NCI-H146 (cell line): Measurements from ENCODE around the gene SLC19A3.
"Not testable (repeated sequence)": the region's sequence is repeated elsewhere in the genome, so short reads cannot be mapped to it uniquely, and the experiment has no call there.

Source experiments
- DNase-seq: peaks from one replicate; lab custom pipeline; 2025; lab: John Stamatoyannopoulos, UW

SLC19A3 gene

GRCh38 chr2:227717687-227718567 is at the start of gene SLC19A3:
SLC19A3 (minus strand) TSS chr2:227718028; CDS start chr2:227702318, 15,710 bp downstream.
- DNase-seq = no peak

- DNase-seq = peak; percentile 29
These were observed 48.6 kb upstream of the SLC19A3 start for GRCh38 chr2:227766373-227766883.

- no peak for DNase-seq
These were observed 48.1 kb upstream of the SLC19A3 start for GRCh38 chr2:227765788-227766372.

- no peak for DNase-seq
These were observed 44.1 kb upstream of the SLC19A3 start for GRCh38 chr2:227761740-227762476.

- DNase-seq = no peak
These were observed 41.7 kb upstream of the SLC19A3 start for GRCh38 chr2:227759411-227760118.

GRCh38 chr2:227756261-227756660 is 38.4 kb upstream of the SLC19A3 start:
- not testable (repeated sequence) for DNase-seq

- no peak for DNase-seq
These were observed 30.3 kb upstream of the SLC19A3 start for GRCh38 chr2:227748079-227748478.

- no peak for DNase-seq
These were observed 27.8 kb upstream of the SLC19A3 start, which contains the start of gene SCYGR8 for GRCh38 chr2:227745594-227745993. SCYGR8 (plus strand) TSS chr2:227745894; CDS start chr2:227745894, 0 bp downstream.

- DNase-seq = not testable (repeated sequence)
These were observed 22.9 kb upstream of the SLC19A3 start for GRCh38 chr2:227740705-227741104.

- no peak for DNase-seq
These were observed 21.5 kb upstream of the SLC19A3 start for GRCh38 chr2:227739351-227739750.

- DNase-seq = no peak
These were observed 10.2 kb upstream of the SLC19A3 start, which contains the start of gene SCYGR7 for GRCh38 chr2:227728035-227728434. SCYGR7 (plus strand) TSS chr2:227728335; CDS start chr2:227728335, 0 bp downstream.

- DNase-seq = no peak
These were observed 6.7 kb upstream of the SLC19A3 start, which contains the start of gene SCYGR6 for GRCh38 chr2:227724394-227725039. SCYGR6 (minus strand) TSS chr2:227724757; CDS start chr2:227724757, 0 bp downstream.

GRCh38 chr2:227722821-227723220 is 5.0 kb upstream of the SLC19A3 start:
- DNase-seq = not testable (repeated sequence)

GRCh38 chr2:227720680-227721079 is 2.9 kb upstream of the SLC19A3 start:
- no peak for DNase-seq

- DNase-seq = no peak
These were observed 1.8 kb upstream of the SLC19A3 start for GRCh38 chr2:227719641-227720040.

GRCh38 chr2:227716501-227716900 is 1.3 kb downstream of the SLC19A3 start:
- DNase-seq = no peak

- DNase-seq = no peak
These were observed 4.5 kb downstream of the SLC19A3 start for GRCh38 chr2:227713291-227713690.

GRCh38 chr2:227710986-227711385 is 6.8 kb downstream of the SLC19A3 start:
- no peak for DNase-seq

GRCh38 chr2:227707390-227707789 is 10.4 kb downstream of the SLC19A3 start:
- DNase-seq = no peak

- no peak for DNase-seq
These were observed 11.0 kb downstream of the SLC19A3 start for GRCh38 chr2:227706859-227707258.

- DNase-seq = no peak
These were observed 13.9 kb downstream of the SLC19A3 start for GRCh38 chr2:227703961-227704360.
